Mesangial cell (primary cell): ENCODE measurements around the gene TAF15. TPM values are rescaled to one million over a fixed set of nuclear protein-coding genes. Genes with fewer than 3 reads are reported as not detected.

Source experiments
- total RNA-seq: library from RNA; depleted of rRNA; stranded (reverse); fragments of >200 nt; gene quantifications from 2 replicates; pipeline ENCODE4 v1.2.3, GENCODE V29; 2015

The TAF15 gene
- total RNA-seq = 31.1 and 51.2 TPM in 2 replicates

GRCh38 chr17:35808962-35809854 is at the start of gene TAF15:
Gene TAF15 (plus strand): TSS chr17:35809484. CDS start chr17:35809570, 86 bp downstream.

GRCh38 chr17:35760587-35760986 is 48.7 kb upstream of the TAF15 start, which contains the start of gene C17orf50:
Gene C17orf50 (plus strand): TSS chr17:35760887. CDS start chr17:35760942, 55 bp downstream.

GRCh38 chr17:35795007-35795870 is 14.0 kb upstream of the TAF15 start, which contains the start of gene MMP28:
Gene MMP28 (minus strand): TSS chr17:35795641. CDS start chr17:35795377, 264 bp downstream.

GRCh38 chr17:35868737-35869136 is 59.5 kb downstream of the TAF15 start, which contains the start of gene HEATR9:
Gene HEATR9 (minus strand): TSS chr17:35868891. CDS start chr17:35868742, 149 bp downstream.

GRCh38 chr17:35879773-35880654 is 70.7 kb downstream of the TAF15 start, which contains the start of gene CCL5:
Gene CCL5 (minus strand): TSS chr17:35880360.

Other genes starting within 250 kb of the TAF15 start
- gene SLFN14, start 248.7 kb upstream of the TAF15 start, total RNA-seq = not detected in 2 replicates
- 3.1 and 3.4 TPM in 2 replicates for gene PEX12, start 230.9 kb upstream of the TAF15 start, total RNA-seq
- gene AP2B1, start 222.2 kb upstream of the TAF15 start, total RNA-seq = 126 and 137 TPM in 2 replicates
- 2.8 and 9.0 TPM in 2 replicates for gene RASL10B, start 77.8 kb upstream of the TAF15 start, total RNA-seq
- not detected in 2 replicates for gene GAS2L2, start 56.2 kb upstream of the TAF15 start, total RNA-seq
- not detected in 2 replicates for gene C17orf50, start 48.6 kb upstream of the TAF15 start, total RNA-seq
- 0.49 and 1.3 TPM in 2 replicates for gene MMP28, start 13.8 kb upstream of the TAF15 start, total RNA-seq
- not detected in 2 replicates for gene HEATR9, start 59.4 kb downstream of the TAF15 start, total RNA-seq
- gene CCL5, start 70.9 kb downstream of the TAF15 start, total RNA-seq = not detected in 2 replicates
- gene RDM1, start 121.3 kb downstream of the TAF15 start, total RNA-seq = 0.25 and 1.3 TPM in 2 replicates
- not detected in 2 replicates for gene LYZL6, start 134.2 kb downstream of the TAF15 start, total RNA-seq
- gene CCL16, start 172.0 kb downstream of the TAF15 start, total RNA-seq = not detected in 2 replicates
- not detected in 2 replicates for gene CCL14, start 177.2 kb downstream of the TAF15 start, total RNA-seq
- not detected in 2 replicates for gene CCL15, start 192.1 kb downstream of the TAF15 start, total RNA-seq
- not detected in 2 replicates for gene CCL23, start 208.5 kb downstream of the TAF15 start, total RNA-seq